GM18507 (cell line): Measurements from ENCODE around the gene TWIST1.

ENCODE experiments used
- DNase-seq: peaks from one replicate; pipeline ENCODE4 v3.0.0; 2011; ENCODE audit warnings: low read depth; ENCODE audit not compliant: insufficient read length; ENCODE audit errors: extremely low spot score
- FAIRE-seq: peaks from 2 replicates; lab custom pipeline; 2011; peaks lifted over from hg19 to GRCh38; lab: Jason Lieb, UNC

The TWIST1 gene

GRCh38 chr7:19117091-19117869, at the start of gene TWIST1:
Gene TWIST1, minus strand, starts transcription at chr7:19117636. Its CDS starts 315 bp downstream, at chr7:19117321.
- FAIRE-seq = no peak
- DNase-seq = no peak

DNA sequence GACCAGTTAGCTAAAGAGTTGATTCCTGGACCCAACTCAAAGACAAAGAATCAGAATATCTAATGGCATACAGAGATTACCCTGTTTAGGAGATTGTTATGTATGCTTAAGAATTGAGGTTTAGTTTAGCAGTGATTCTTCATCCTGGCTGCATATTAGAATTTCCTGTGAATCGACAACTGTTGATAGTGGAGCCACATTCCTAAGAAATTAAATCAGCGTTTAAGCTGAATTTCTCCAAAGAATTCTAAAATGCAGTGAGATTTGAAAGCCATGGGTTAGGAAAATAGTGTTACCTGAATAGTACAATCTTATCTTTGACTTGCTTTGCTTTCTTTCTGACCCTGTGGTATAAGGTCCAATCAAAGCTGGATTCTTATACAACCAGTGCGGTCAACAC, 44.2 kb upstream of the TWIST1 start:
- DNase-seq (no peak), FAIRE-seq (no peak)

GRCh38 chr7:19146699-19147098, 29.3 kb upstream of the TWIST1 start:
- DNase-seq (no peak), FAIRE-seq (no peak)

GRCh38 chr7:19145434-19146115, 28.1 kb upstream of the TWIST1 start:
- no peak for FAIRE-seq

GRCh38 chr7:19144661-19145433, 27.4 kb upstream of the TWIST1 start, which contains the start of gene FERD3L:
Gene FERD3L, minus strand, starts transcription at chr7:19145421. Its CDS starts 59 bp downstream, at chr7:19145362.
- FAIRE-seq = no peak
- no peak for DNase-seq

More at GRCh38 chr7:19145434-19146115, 28.1 kb upstream of the TWIST1 start:
- DNase-seq = no peak

GRCh38 chr7:19143881-19144574, 26.6 kb upstream of the TWIST1 start:
- DNase-seq (no peak), FAIRE-seq (no peak)

- FAIRE-seq (no peak), DNase-seq (no peak)
These were observed 22.4 kb upstream of the TWIST1 start for GRCh38 chr7:19139706-19140327.

GRCh38 chr7:19133886-19134285, 16.4 kb upstream of the TWIST1 start:
- DNase-seq (no peak), FAIRE-seq (no peak)

GRCh38 chr7:19133390-19133789, 16.0 kb upstream of the TWIST1 start:
- no peak for FAIRE-seq
- DNase-seq = no peak

DNA sequence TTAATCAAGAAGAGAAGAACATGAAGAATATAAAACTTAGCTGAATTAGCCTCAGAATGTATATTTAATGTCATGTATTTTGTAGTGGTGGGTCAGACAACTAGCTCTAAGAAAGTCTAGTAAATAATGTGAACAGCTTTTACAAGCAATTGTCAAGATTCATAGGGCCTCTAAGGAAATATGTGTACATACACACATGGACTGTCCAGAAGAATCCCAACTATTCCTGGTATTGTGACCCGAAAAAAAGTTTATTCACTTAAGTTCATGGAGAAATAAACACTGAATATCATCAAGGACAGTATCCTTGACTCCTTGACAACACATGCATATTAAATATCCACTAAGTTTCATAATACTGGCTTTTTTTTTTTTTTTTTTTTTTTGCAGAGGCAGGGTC, 11.4 kb upstream of the TWIST1 start:
- no peak for FAIRE-seq
- no peak for DNase-seq

- no peak for DNase-seq
- FAIRE-seq = no peak
These were observed 4.6 kb upstream of the TWIST1 start for GRCh38 chr7:19121977-19122588.

DNA sequence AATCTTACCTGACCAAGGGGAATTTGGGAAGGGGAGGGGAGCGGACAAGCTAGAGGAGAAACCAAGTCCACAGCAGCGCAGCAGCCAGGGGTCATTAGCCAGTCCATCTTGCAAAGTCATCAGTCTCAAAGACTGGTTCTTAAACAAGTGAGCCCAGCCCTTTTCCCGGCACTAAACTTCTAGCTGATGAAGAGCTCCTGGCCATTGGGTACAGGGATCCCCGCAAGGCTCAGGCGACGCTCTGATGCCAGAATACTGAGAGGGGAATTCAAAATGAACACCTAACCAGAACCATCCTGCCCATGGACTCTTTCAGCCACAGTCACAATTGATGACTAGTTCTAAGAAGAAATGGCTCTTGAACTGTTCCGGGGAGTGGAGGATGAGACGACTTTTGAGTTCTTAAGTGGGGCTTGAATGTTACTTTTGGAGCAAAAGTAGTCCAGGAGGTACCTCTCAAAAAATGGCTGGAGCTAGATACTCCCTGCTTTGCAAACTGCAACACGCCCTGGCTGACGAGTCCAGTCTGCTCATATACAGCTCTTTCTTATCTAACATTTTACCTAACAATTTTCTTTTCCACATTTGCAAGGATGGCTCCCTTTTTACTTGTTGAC, 2.5 kb upstream of the TWIST1 start:
- FAIRE-seq (no peak), DNase-seq (no peak)

GRCh38 chr7:19119372-19119771, 1.9 kb upstream of the TWIST1 start:
- no peak for DNase-seq
- no peak for FAIRE-seq

- DNase-seq (no peak), FAIRE-seq (no peak)
These were observed 1.4 kb upstream of the TWIST1 start for GRCh38 chr7:19118636-19119371.

DNA sequence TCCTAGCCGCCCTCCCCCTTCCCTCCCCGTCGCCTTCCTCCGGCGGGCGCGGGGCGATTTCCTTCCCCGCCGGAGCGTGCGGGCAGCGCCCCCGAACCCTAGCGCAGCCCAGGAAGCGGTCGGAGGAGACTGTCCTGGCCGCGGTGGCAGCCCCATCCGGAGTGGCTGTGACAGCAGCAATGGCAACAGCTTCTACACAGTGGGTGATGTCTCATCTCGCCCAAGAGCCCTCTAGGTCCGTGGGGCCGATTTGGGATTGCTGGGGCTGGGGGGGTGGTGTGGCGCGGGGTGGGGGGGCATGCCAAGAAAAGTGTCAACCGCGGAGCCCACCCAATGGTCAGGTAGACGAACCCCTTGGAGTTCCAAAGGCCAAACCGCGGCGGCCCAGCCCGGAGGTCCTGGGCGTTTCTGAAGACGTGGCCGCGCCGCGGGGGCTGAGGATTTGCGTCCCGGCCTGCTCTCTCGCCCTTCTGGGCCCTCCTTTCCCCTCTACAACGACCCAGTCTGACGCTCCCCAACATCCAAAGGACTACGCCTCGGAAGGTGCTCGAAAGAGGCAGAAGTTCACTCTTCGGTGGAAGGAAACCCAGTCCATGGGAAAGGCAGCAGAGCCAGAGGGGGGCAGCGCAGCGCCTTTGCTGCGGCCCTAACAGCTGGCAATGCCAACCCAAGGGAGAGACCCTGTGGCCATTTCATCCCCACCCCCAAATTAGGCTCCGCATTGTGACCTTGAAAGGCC, 603 bp upstream of the TWIST1 start:
- FAIRE-seq (no peak), DNase-seq (no peak)

DNA sequence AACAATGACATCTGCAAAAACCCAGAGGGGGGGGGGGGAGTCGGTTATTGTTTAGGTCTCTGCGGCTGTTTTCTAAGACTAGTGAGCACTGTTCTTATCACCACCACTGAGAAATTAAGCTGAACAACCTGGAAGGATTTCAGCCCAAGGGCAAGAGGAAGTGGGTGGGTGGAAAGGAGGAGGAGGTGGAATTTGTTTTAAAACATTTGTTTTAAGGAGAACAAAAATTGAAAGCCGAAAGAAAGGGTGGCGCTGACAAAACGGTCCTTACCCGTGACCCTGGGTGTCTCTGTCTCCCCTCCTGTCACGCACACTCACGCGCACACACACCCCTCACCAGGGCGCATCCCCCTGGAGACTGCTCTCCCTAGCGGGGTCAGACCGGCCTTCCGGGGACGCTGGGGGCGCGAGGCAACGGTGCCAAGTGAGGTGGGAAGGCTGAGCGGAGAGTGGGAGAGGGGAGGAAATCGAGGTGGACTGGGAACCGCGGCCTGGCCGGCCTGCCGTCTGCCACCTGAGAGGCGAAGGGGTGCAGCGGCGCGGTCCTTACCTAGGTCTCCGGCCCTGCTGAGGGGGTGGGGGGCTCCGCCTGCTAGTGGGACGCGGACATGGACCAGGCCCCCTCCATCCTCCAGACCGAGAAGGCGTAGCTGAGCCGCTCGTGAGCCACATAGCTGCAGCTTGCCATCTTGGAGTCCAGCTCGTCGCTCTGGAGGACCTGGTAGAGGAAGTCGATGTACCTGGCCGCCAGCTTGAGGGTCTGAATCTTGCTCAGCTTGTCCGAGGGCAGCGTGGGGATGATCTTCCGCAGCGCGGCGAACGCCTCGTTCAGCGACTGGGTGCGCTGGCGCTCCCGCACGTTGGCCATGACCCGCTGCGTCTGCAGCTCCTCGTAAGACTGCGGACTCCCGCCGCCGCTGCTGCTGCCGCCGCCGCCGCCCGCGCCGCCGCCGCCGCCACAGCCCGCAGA, 1.0 kb downstream of the TWIST1 start:
- FAIRE-seq (no peak), DNase-seq (no peak)
